ENCODE measurements around the gene ARHGEF6. TPM values are rescaled to one million over a fixed set of nuclear protein-coding genes. Genes with fewer than 3 reads are reported as not detected.

The ARHGEF6 gene
- total RNA-seq, 1 donor from 2014 or later: 8.6 TPM

DNA sequence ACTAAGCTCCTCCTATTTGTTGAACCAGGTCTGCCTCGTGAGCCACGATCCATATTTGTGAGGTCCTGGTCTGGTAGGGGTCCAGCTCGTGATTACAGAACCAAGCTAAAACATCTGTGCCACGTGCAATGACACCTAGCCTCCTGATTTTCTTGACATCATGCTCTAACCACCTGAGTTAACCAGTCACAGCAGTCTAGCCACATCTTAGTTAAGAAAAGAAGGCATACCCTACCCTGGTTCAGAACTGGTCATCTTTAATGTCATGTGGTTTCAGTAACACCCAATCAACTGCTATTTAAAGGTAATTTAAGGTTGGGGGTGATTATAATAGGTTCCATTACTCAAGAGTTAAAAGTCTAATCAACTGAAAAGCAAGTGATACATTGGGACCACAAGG is 28.4 kb downstream of the ARHGEF6 start:
- FAIRE-seq: no peak

DNA sequence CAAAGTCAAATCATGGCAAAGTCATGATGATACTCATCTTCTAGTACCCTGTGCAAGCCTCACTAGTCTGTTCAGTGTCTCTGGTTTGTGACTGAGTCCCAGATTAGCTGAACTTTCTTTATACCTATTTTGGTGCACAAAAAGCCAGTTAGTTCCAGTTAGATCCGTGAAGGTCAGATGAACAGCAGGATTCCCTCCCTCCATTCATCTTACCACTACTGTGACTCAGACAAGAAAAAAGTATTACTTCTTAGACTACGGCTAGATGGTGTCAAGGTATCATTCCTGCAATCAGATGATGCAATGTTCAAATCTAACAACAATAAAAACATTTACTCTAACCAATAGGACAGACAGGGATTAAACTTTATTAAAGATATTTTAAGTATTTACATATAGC is 30.4 kb downstream of the ARHGEF6 start:
- DNase-seq (ENCODE audit: low spot score in 2 of 2) (no peak), FAIRE-seq (no peak)

More for the DNA sequence above, 28.4 kb downstream of the ARHGEF6 start:
- DNase-seq (ENCODE audit: low spot score in 2 of 2): no peak

DNA sequence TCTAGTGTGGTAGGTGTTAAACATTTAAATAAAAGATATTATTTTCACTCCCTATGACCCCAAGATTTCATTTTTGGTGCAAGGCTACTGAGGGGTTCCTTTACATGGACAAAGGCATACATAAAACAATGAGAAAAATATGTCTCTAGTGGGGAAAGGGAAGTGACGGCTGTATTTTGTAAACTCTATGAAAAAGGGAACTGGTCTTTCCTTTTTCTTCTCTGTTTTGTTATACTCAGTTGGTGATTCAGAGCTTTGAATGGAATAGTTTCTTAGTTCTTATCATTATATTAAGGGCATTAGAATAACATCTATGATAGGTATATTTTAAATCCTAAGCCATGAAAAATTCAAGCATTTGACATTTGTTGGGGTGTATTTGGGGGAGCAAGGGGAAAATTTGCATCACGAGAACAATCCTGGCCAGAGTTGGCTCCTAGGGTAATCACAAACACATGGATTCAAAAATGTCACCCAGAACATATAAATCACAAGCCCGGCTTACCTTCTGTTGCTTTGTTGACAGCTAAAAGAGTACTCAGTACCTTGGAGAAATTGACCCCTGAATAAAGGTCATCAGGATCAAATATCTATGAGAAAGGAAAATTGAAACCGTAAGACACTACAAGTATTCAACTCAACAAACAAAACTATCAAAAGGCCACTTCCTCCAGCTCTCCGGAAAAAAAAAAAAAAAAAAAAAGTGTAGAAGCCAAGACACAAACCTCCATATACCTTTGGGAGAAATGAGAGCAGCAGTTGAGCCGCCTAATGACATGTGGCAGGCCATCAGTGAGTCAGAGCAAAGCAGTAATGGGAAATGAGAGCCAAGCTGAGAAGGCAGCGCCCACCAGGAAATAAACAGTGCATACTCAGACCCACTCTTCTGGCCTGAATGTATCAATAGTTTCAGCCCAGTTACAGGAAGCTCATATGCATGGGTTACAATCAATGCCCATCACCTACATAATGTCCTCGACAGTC is 33.4 kb downstream of the ARHGEF6 start:
- DNase-seq (ENCODE audit: low spot score in 2 of 2) (no peak), FAIRE-seq (no peak)

DNA sequence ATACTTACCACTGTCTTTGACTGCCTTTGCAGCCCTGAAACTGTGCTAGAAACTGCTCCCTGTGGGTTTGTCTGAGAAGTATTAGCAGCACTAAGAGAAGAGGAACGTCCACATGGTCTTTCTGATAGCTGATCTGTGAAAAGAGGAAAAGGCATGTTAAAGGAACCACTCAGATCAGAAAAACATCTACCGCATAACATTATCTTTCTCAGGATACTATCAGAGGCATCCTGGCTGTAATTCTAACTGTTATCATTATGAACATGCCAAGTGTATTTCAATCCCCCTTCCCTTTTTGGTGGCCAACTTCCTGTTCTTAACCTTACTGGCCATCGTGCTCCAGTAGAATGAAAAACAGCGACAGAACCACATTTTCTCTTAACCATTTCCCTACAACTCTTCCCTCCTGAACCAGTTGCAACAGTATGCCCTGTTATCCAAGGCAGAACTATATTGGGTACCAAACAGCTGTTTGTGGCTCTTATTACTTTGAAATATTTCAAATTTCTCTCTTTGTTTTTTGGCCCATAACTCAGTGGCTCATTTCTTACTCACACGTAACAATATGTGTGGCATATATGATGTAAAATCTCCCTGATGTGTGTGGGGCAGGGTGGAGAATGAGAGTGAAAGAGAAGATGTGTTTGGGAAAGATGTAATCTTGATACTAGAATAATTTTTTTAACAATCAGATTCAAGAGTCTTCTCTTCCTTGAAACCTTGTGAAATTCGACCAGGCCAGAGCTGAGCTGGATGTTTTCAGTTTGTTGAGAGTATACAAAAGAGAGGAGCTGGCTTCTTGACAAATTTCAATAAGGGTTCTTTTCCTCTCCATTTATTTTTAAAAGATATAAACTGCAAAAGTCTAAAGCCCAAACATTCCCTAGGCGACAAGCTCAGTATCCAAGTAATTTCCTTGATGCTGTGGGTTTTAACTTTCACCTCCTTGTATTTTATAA is 35.2 kb downstream of the ARHGEF6 start:
- no peak for FAIRE-seq
- DNase-seq (ENCODE audit: low spot score in 2 of 2): no peak

DNA sequence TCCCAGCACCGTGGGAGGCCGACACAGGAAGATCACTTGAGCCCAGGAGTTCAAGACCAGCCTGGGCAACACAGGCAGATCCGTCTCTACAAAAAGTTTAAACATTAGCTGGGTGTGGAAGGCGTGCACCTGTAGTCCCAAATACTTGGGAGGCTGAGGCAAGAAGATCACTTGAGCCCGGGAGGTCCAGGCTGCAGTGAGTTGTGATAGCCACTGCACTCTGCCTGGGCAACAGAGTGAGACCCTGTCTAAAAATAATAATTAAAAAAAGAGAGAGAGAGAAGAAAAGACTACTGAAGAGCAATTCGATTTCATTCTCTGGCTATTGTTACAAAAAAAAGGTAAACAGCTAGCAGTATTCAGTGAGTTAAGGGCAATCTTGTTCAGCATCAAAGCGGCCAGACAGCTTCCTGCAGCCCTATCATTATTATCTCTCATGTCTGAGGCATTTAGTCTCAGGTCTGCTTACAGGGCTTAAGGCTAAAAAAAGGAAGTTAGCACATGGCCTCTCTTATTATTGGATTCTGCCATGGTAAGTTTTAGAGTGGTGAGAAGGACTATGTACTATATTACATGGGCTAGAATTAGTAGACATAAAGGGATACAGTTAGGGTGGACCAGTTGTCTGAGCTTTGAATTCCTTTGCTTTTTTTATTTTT is 37.9 kb downstream of the ARHGEF6 start:
- DNase-seq (ENCODE audit: low spot score in 2 of 2) (no peak), FAIRE-seq (no peak)

DNA sequence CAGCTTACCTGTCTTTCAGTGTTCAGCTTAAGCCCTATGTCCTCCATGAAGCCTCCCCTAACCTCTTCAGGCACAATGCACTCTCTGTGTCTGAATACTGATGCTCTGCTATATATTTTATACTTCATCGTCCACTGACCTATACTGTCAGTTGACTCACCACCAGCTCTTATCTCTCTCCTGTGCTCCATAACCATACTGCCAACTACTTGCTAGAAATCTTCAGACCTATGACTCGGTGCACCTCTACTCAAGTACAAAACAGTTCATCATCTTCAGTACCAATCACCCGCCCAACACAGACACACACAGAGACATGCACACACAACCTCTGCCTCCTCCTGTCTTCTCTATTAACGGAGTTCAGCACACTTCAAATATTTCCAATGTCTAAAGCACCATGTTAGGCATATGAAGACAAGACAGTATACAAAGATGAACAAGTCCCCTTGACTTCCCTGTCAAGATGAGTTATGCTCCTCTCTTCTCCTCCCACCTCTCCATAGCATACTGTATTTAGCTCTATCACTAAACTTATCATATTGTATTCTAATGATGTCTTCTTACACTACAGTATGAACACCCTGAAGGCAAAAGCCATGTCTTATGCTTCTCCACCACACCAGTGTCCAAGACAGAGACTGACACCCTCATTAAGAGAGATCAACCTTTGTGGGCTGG is 42.5 kb downstream of the ARHGEF6 start:
- DNase-seq (ENCODE audit: low spot score in 2 of 2) (no peak), FAIRE-seq (no peak)

DNA sequence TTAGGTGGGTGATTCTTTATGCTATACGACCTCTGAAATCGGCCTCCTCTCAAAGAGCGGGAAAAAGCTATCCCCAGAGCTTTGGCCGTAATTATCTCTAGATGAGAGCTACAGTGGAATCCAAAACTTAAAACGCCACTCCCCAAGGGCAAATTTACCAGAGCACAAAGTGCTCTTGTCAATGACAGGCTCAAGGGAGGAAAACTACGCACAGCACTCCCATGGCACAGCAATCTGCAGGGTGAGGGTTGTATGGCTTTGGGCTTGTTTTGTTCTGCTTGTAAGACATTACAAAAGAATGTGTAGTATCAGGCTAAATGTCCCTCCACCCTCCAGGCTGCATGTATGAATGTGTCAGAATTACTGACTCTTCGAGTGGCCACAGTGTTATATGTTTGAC is 44.0 kb downstream of the ARHGEF6 start:
- DNase-seq (ENCODE audit: low spot score in 2 of 2) (no peak), FAIRE-seq (no peak)

DNA sequence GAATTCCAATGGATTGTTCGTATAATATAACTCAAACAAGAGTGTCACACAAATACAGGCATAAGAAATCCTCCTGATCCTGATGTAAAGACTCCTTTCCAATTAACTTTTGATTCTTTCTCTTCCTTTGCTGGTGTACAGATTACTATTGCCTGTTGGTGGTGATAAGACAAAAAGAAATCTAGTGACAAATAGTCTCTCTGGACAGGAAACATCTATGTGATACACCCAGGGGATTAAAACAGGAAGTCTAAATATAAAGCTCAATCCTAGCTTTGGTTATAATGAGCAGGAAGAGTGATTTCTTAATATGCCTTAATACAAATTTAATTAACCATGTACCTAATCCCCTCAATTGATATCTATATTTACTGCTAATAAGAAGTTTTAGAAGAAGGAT is 45.1 kb downstream of the ARHGEF6 start:
- DNase-seq (ENCODE audit: low spot score in 2 of 2) (no peak), FAIRE-seq (no peak)

DNA sequence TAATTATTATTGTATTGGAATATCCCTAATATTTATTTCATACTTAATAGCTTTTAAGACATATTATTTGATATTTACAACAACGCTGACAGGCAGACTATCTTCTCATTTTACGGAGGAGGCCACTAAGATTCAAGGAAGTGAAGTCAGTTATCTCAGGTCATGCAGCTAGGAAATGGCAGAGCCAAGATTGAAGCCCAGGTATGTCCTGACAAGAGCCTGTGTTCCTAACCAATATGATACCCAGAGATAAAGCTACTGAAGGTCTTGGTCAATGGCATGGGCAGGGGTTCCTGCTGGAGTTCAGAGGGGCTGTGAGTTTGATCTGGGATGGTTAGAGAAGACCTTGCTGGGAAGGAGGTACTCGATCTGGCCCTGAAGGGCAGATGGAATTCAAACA is 47.1 kb downstream of the ARHGEF6 start:
- FAIRE-seq: no peak
- no peak for DNase-seq (ENCODE audit: low spot score in 2 of 2)

DNA sequence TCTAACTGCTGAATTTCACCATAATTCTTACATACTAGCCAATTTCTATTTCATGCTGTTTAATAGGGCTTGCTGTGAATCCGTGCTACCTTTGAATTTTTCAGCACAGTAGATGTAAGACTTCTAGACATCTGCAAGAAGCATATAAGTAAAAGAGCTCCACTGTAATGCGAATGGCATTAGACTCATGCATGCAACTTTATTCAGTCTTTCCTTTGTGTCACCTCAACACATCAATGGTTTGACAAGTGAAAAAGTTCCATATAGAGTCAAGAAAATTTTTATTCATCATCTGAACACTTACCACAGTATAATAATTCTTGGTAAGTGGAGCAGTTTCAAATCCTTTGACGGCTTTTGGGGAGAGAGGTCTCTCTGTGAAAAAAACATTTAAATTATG is 48.9 kb downstream of the ARHGEF6 start:
- DNase-seq (ENCODE audit: low spot score in 2 of 2) (no peak), FAIRE-seq (no peak)

DNA sequence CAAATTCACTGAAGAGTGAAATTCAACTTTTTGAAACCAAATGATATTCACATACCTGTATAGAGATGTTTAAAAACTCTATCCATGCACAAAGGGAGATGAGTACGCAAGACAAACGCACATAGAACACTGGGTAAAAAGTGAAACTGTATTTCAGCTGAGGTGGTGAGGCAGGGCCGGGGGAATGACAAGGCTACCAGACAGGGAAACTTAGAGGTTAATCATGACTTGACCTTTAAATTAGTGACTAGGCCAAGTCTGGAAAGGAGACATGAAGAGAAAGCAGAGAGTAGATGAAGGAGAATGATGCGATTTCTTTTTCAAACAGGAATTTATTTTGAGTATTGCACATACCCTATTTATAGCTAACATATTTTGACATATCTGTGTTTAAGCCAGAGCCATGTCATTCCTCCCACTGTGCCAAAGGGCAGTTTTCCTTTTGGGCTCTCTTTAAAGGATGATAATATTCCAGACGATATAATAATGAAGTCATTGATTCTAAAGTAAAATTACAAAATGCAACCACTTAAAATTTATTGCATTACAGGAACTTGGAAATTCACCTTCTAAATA is 49.4 kb downstream of the ARHGEF6 start:
- FAIRE-seq: no peak
- DNase-seq (ENCODE audit: low spot score in 2 of 2): no peak

DNA sequence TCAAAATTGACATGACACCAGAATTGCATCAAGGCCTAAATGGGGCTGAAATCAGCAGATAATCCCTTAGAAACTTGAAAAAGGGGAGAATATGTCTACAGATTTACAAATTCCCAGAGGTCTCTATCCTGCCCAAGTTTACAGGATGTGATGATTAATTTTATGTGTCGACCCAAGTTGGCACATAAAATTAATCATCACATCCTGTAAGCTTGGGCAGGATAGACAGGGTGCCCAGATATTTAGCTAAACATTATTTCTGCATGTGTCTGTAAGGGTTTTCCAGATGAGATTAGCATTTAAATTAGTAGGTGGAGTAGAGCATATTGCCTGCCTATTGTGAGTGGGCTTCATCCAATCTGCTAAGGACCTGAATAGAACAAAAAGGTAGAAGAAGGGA is 52.3 kb downstream of the ARHGEF6 start:
- FAIRE-seq (no peak), DNase-seq (ENCODE audit: low spot score in 2 of 2) (no peak)

DNA sequence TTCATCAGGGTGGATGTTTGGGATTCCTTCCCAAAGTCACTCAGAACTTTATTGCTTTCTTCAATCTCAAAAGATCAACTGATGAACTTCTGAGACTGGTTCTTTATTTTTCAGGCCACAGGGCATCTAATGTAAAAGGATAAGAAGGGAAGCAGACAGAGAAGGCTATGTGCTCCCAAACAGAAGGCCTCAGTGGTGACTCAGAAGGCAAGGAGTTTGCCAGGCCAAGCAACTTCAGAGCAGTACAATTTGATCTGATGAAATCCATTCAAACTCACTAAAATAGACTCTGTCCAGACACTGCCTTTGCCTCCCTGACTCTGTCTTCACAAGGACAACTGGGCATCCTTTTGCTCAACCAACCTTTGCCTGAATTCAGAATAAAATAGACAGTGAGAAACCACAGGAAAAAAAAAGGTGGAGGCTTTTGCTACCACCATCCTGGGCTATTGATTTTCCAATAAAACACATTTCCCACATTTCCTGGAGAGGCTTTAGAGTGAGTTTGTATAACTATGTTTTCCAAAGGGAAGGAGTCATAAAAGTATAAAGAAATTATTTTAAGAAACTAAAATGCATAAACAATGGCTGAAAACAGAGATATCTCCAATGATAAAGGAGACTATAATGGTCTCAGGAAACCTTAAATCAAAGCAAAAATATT is 55.2 kb downstream of the ARHGEF6 start:
- DNase-seq (ENCODE audit: low spot score in 2 of 2): no peak
- FAIRE-seq: no peak

DNA sequence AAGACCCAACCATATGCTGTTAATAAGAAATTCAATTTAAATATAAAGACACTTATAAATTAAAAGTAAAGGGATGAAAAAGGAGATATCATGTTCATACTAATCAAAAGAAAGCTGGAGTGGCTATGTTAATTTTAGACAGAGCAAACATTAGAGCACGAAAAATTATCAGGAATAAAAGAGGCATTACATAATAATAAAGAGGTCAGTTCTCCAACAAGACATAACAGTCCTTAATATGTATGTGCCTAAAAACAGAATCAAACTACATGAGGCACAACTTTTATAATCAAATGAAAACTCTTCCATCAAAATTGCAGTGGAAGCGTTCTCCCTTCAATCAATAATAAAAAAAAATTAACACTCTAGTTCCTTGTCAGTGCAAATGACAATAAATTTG is 62.6 kb downstream of the ARHGEF6 start:
- DNase-seq (ENCODE audit: low spot score in 2 of 2): no peak
- no peak for FAIRE-seq

DNA sequence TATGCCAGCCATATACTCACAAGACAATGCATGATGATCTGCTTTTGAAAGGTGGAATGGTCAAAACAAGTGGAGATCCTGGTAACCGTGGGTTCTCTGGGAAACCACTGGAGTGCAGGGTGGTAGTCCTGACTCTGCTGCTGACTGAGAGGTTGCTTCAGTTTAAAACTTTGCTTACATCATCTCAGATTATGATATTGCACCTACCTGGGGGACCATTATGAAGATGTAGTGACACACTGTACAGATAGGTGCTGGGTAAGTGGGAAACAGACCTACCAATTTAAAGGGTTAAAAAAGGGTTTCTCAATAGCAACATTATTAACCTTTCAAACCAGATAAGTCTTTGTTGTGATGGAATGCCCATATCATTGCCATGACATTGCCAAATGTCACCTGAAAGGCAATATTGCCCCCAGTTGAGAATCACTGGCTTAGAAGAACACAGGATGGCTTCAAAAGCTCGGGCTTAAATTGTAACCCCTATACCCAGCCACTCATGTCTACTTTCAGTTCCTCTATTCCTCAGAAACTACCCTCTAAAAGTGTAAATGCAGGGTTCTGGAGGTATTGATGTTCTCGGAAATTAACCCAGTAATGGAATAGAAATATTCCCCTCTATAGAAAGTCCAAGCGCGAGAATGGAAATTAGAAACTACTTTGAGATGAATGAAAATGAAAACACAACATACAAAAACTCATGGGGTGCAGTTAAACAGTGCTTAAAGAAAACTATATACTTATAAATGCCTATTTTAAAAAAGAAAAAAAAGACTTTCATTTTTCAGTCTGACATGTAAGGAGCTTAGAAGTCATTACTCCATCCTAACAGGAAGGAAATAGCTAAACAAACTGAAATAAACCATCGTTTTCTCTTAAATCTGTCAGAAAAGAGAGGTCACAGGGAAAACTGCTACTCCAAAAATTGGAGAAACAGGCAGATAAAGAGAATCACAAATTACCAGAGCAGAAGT is 65.8 kb downstream of the ARHGEF6 start:
- FAIRE-seq (no peak), DNase-seq (ENCODE audit: low spot score in 2 of 2) (no peak)

DNA sequence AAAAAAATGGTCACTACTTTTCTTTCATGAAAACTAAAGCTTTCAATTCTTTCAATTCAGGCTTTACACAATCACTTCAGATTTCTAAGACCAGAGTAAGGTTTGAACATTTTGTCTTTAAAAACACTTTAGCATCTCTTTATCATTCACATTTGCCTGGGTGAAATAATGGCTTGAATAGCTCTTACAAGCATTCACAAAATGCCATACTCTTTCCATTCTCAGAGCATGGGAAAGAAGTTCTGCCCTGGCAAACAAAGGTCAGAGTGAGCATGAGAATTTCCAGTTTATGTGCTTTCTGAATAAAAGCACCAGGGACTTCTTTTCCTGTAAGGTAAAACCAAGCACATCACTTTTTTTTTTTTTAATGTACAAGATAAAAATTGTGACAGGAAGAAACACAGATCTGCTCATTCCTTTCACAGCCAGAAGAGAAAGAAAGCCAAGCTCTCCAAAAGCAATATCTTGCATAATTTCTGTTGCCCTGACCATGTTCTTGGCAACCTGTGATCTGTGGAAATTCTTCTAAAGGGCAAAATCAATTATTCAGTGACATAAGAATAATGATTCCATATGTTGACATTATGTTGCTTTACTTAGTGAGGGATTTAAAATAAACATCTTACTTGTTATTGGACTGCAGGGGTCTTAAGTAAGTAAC is 68.0 kb downstream of the ARHGEF6 start:
- DNase-seq (ENCODE audit: low spot score in 2 of 2): no peak
- FAIRE-seq: no peak

DNA sequence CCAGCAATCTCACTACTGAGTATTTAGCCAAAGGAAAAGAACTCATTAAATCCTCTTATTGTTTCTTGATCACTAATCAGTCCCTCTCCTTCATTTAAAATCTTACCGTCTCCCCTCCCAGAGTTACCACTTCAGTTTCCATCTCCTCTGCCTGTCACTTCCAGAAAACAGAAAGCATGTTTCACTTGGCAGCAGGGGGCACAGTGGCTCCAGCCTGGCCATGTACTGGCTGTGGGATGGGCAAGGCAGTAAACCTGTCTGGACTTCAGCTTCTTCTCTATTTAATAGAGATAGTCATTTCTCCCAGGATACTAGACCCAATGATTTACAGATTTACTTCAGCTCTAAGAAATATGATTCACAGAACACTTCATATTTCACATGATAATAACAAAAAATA is 69.6 kb downstream of the ARHGEF6 start:
- FAIRE-seq: no peak
- no peak for DNase-seq (ENCODE audit: low spot score in 2 of 2)
